Heart left ventricle (tissue), 13 donors: Measurements from ENCODE around the gene CXCR6.

Source experiments
- POLR2A ChIP-seq, 2 donors: fragments of 450-650 bp; IDR thresholded peaks; one replicate each; pipeline ENCODE4 v1.6.1; 2017; ENCODE audit warnings: antibody characterized with exemption in 2 of 2, mild to moderate bottlenecking in 2 of 2, moderate library complexity in 2 of 2
- TF ChIP-seq, protein P1 (sequence below), 12 donors: fragments of 200-600 bp; sonication (generic) in 4 of 12; IDR thresholded peaks; one replicate each; pipeline versions ENCODE4 v1.5.0 to v1.8.0; 2018 to 2022; ENCODE audit warnings: antibody characterized with exemption in 12 of 12, mild to moderate bottlenecking in 5 of 12
- donor health status: ischemic (EF 13 %, LVEDD 7.1; RV severe dilation, severe dysfunction).
- donor health status: DM: no; HTN: yes; CAD: no.
- donor health status: DM: no; HTN: no; CAD: no.
- donor health status: ischemic (EF 25% LVEDD 6.9; RV normal size, moderate dysfunction).
- donor health status: ischemic (EF 25% LVEDD 5.7; RV mildly dilated, moderate dysfunction).
- donor health status: ischemic (EF 35%, LVEDD 5.7; RV mildly dilated, moderate dysfunction).
- donor health status: nonischemic (EF 11% LVEDD 7.7; RV severe dilation, severe dysfunction).
- donor health status: DM: yes; HTN: yes; CAD: no.
- donor health status: PGD.
- donor health status: ischemic (EF 29% LVEDD 5.4; RV normal size, mild dysfunction).
- donor health status: nonischemic (EF 23%, LVEDD 6.1; RV moderate dilation, normal function).

DNA sequence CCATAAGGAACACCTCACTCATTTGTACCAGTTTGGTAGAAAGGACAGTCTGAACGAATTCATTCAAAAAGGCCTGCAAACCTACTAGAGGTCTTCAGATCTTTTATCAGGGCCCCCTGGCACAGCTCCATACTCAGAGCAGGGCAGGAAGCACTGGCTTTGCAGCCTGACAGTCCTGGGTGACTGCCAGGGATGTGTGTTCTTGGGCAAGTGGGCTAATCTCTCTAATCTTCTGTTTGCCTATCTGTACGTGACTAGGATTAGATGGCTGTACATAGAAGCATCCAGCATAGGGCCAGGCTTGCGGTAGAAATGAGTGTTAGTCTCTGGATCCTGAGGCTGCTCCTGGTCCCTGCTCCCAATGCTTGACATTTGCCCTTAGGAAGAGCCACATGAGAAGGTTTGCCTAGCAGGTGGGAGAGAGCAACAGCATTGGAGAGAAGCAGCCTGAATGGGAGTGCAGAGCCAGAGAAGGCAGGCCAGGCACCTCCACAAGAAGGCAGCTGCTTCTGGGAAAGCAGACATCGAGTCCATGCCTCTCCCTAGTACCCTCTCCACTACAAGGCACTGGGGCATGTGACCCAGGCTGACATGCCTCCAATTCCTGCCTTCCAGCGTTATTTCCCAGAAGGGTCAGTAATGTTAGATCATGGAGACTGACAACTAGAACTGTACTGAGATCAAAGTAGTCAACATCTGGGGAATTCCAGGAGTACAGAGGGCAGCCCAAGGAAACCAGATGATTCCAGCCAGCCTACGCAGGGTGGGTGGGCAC lies 1.0 kb upstream of the CXCR6 start:
- no peak for TF ChIP-seq POLR2A (IDR thresholded peaks at IDR 0.05)
- TF ChIP-seq, protein P1, sequence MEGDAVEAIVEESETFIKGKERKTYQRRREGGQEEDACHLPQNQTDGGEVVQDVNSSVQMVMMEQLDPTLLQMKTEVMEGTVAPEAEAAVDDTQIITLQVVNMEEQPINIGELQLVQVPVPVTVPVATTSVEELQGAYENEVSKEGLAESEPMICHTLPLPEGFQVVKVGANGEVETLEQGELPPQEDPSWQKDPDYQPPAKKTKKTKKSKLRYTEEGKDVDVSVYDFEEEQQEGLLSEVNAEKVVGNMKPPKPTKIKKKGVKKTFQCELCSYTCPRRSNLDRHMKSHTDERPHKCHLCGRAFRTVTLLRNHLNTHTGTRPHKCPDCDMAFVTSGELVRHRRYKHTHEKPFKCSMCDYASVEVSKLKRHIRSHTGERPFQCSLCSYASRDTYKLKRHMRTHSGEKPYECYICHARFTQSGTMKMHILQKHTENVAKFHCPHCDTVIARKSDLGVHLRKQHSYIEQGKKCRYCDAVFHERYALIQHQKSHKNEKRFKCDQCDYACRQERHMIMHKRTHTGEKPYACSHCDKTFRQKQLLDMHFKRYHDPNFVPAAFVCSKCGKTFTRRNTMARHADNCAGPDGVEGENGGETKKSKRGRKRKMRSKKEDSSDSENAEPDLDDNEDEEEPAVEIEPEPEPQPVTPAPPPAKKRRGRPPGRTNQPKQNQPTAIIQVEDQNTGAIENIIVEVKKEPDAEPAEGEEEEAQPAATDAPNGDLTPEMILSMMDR (IDR thresholded peaks at IDR 0.05) = no peak
